Measurements from ENCODE around the gene UBAC1.

The UBAC1 gene

DNA sequence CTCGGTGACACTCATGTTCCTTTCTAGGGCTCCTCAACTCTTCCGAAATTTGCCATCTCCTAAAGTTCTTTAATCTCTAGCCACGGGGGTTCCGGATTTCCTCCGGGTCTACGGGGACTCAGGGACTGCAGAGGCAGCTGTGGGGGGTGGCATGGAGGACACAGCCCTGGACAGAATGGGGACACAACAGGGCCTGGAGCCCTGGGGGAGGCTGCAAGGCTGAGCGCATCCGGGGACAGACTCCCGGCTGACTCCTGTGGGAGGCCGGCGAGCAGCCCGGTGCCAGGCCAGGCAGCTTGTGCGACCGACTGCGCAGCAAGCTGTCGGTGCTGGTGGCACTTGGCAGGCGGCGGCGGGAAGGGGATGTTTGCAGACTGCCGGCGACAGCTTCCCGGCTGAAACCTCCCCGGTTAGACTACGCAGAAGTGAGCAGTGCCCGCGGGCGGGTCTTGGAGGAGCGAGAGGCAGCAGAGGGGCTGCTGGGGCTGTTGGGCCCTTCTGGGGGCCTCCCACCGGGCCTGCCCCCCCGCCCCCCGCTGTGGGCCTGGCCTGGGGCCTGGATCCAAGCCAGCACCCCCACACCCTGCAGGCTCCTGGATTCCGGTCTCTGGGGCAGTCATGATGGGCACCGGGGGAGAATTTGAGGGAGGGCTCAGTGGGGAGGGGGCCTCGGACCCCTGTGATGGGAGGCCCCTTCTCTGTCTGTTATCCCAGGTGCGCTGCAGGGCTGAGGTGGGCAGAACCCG is 28.7 kb upstream of the UBAC1 start:
- TF ChIP-seq CSDC2 (CRISPR knock-in tag; IDR thresholded peaks at IDR 0.05) (no peak), ZNF70 (CRISPR knock-in tag; IDR thresholded peaks at IDR 0.05) (no peak), TOX (CRISPR knock-in tag; IDR thresholded peaks at IDR 0.05; ENCODE audit: borderline replicate concordance) (no peak), RARB (CRISPR knock-in tag; IDR thresholded peaks at IDR 0.05) (no peak)
- TF ChIP-seq, protein P1, sequence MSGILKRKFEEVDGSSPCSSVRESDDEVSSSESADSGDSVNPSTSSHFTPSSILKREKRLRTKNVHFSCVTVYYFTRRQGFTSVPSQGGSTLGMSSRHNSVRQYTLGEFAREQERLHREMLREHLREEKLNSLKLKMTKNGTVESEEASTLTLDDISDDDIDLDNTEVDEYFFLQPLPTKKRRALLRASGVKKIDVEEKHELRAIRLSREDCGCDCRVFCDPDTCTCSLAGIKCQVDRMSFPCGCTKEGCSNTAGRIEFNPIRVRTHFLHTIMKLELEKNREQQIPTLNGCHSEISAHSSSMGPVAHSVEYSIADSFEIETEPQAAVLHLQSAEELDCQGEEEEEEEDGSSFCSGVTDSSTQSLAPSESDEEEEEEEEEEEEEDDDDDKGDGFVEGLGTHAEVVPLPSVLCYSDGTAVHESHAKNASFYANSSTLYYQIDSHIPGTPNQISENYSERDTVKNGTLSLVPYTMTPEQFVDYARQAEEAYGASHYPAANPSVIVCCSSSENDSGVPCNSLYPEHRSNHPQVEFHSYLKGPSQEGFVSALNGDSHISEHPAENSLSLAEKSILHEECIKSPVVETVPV (CRISPR knock-in tag; IDR thresholded peaks at IDR 0.05): no peak
- TF ChIP-seq, protein P2, sequence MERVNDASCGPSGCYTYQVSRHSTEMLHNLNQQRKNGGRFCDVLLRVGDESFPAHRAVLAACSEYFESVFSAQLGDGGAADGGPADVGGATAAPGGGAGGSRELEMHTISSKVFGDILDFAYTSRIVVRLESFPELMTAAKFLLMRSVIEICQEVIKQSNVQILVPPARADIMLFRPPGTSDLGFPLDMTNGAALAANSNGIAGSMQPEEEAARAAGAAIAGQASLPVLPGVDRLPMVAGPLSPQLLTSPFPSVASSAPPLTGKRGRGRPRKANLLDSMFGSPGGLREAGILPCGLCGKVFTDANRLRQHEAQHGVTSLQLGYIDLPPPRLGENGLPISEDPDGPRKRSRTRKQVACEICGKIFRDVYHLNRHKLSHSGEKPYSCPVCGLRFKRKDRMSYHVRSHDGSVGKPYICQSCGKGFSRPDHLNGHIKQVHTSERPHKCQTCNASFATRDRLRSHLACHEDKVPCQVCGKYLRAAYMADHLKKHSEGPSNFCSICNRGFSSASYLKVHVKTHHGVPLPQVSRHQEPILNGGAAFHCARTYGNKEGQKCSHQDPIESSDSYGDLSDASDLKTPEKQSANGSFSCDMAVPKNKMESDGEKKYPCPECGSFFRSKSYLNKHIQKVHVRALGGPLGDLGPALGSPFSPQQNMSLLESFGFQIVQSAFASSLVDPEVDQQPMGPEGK (CRISPR knock-in tag; IDR thresholded peaks at IDR 0.05; ENCODE audit: borderline replicate concordance): no peak
- ATAC-seq: no peak

DNA sequence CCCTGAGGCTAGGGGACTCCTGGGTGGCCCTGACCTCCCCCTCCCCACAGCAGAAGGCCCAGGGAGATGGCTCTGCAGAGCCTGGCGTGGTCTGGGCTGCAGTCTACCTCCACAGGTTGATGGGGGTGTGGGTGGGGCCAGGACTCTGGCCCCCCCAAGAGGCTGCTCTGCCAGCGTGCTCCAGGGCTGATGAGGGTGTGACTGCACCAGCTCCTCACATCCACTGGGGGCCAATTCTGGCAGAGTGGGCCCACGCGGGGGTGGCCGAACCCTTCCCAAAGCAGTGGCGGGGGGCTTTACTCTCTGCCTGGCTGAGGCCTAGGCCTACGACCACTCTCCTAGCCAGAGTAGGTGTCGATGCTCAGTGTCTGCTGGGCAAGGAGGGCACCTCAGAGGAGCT is 28.0 kb upstream of the UBAC1 start:
- TF ChIP-seq GLIS3 (CRISPR knock-in tag; IDR thresholded peaks at IDR 0.05) (no peak), ARNTL (CRISPR knock-in tag; IDR thresholded peaks at IDR 0.05; ENCODE audit: borderline replicate concordance, low read depth) (no peak), ZNF70 (CRISPR knock-in tag; IDR thresholded peaks at IDR 0.05) (no peak), ZFP3 (CRISPR knock-in tag; IDR thresholded peaks at IDR 0.05) (no peak), ESRRG (CRISPR knock-in tag; IDR thresholded peaks at IDR 0.05) (no peak), BACH2 (CRISPR knock-in tag; IDR thresholded peaks at IDR 0.05; ENCODE audit: borderline replicate concordance) (no peak), PPARA (CRISPR knock-in tag; IDR thresholded peaks at IDR 0.05; ENCODE audit: borderline replicate concordance) (no peak), ZNF8 (CRISPR knock-in tag; IDR thresholded peaks at IDR 0.05) (no peak), TCF4 (CRISPR knock-in tag; IDR thresholded peaks at IDR 0.05; ENCODE audit: borderline replicate concordance) (no peak), SNAI2 (CRISPR knock-in tag; IDR thresholded peaks at IDR 0.05) (no peak), ISL1 (CRISPR knock-in tag; IDR thresholded peaks at IDR 0.05) (no peak)
- TF ChIP-seq, protein P2 (CRISPR knock-in tag; IDR thresholded peaks at IDR 0.05; ENCODE audit: borderline replicate concordance): no peak
- TF ChIP-seq, protein P3, sequence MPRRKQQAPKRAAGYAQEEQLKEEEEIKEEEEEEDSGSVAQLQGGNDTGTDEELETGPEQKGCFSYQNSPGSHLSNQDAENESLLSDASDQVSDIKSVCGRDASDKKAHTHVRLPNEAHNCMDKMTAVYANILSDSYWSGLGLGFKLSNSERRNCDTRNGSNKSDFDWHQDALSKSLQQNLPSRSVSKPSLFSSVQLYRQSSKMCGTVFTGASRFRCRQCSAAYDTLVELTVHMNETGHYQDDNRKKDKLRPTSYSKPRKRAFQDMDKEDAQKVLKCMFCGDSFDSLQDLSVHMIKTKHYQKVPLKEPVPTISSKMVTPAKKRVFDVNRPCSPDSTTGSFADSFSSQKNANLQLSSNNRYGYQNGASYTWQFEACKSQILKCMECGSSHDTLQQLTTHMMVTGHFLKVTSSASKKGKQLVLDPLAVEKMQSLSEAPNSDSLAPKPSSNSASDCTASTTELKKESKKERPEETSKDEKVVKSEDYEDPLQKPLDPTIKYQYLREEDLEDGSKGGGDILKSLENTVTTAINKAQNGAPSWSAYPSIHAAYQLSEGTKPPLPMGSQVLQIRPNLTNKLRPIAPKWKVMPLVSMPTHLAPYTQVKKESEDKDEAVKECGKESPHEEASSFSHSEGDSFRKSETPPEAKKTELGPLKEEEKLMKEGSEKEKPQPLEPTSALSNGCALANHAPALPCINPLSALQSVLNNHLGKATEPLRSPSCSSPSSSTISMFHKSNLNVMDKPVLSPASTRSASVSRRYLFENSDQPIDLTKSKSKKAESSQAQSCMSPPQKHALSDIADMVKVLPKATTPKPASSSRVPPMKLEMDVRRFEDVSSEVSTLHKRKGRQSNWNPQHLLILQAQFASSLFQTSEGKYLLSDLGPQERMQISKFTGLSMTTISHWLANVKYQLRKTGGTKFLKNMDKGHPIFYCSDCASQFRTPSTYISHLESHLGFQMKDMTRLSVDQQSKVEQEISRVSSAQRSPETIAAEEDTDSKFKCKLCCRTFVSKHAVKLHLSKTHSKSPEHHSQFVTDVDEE (CRISPR knock-in tag; IDR thresholded peaks at IDR 0.05): no peak
- TF ChIP-seq, protein P1 (CRISPR knock-in tag; IDR thresholded peaks at IDR 0.05): no peak
- TF ChIP-seq, protein P4, sequence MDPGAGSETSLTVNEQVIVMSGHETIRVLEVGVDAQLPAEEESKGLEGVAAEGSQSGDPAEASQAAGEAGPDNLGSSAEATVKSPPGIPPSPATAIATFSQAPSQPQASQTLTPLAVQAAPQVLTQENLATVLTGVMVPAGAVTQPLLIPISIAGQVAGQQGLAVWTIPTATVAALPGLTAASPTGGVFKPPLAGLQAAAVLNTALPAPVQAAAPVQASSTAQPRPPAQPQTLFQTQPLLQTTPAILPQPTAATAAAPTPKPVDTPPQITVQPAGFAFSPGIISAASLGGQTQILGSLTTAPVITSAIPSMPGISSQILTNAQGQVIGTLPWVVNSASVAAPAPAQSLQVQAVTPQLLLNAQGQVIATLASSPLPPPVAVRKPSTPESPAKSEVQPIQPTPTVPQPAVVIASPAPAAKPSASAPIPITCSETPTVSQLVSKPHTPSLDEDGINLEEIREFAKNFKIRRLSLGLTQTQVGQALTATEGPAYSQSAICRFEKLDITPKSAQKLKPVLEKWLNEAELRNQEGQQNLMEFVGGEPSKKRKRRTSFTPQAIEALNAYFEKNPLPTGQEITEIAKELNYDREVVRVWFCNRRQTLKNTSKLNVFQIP (CRISPR knock-in tag; IDR thresholded peaks at IDR 0.05; ENCODE audit: borderline replicate concordance, low read depth): no peak
- no peak for ATAC-seq

Measured in SK-N-SH treated with all-trans-retinoic acid at 6 μM for 48 hours (cell line).